K562 (cell line): Measurements from ENCODE around the gene STARD3NL. TPM values are rescaled to one million over a fixed set of nuclear protein-coding genes. Genes with fewer than 3 reads are reported as not detected.

Experiments used
- ATAC-seq: fragments of 200-7000 bp; cut with Tn5 transposase; 3 replicates; pipeline ENCODE4 v1.9.1; 2020; ENCODE audit warnings: moderate library complexity
- BruUV-seq: library from RNA; stranded (reverse); fragments of 400-500 nt; replicated peaks from 2 replicates; lab custom pipeline; 2021; lab: Mats Ljungman, UMichigan
- CTCF ChIA-PET: fragments of 300-600 bp; formaldehyde crosslinking; extraction: SDS; loops from one replicate; lab custom pipeline; 2021; ENCODE audit warnings: low intra/inter-chr PET ratio; lab: Yijun Ruan, JAX
- POLR2A ChIA-PET: fragments of 300-600, 350-650 bp; sonication (Branson Sonifier 250); formaldehyde crosslinking; extraction: SDS; loops from one replicate; lab custom pipeline; 2021; ENCODE audit warnings: antibody characterized with exemption, inconsistent platforms; lab: Yijun Ruan, JAX
- DNase-seq, 4 experiments: peaks; one replicate each; pipeline versions ENCODE4 v3.0.0 to v3.0.0-alpha.2; 2011 to 2018; ENCODE audit warnings: low spot score in 3 of 4, mixed read lengths in 3 of 4; ENCODE audit errors: extremely low read depth in 1 of 4
- FAIRE-seq: peaks from 2 replicates; lab custom pipeline; 2011; peaks lifted over from hg19 to GRCh38; lab: Jason Lieb, UNC
- H2AFZ ChIP-seq: 2 replicates; pipeline ENCODE4 v1.6.0; 2011; ENCODE audit warnings: low read depth, low read length, control low read depth, inconsistent platforms
- H3K27ac ChIP-seq: fragments of 200-600 bp; 3 replicates; pipeline ENCODE4 v1.8.0; 2011; ENCODE audit warnings: low read depth, mild to moderate bottlenecking, control low read depth, inconsistent platforms, low read length, moderate library complexity, mixed read lengths; ENCODE audit errors: extremely low read depth
- H3K27me3 ChIP-seq, 2 experiments: fragments of 300-600 bp in 1 of 2; 2 replicates in 1 of 2; 3 replicates in 1 of 2; pipeline versions ENCODE4 v1.6.0 to v1.8.0; 2011; ENCODE audit warnings: inconsistent platforms in 2 of 2, low read length in 2 of 2, mild to moderate bottlenecking in 1 of 2, mixed read lengths in 1 of 2, moderate library complexity in 1 of 2; ENCODE audit not compliant: control insufficient read depth in 2 of 2, insufficient read depth in 2 of 2
- H3K36me3 ChIP-seq: fragments of 300-600 bp; 3 replicates; pipeline ENCODE4 v1.8.0; 2011; ENCODE audit warnings: mild to moderate bottlenecking, low read length, inconsistent platforms; ENCODE audit not compliant: control insufficient read depth, insufficient read depth
- H3K4me1 ChIP-seq, 2 experiments: fragments of 200-600 bp in 1 of 2; replicated peaks in 1 of 2; 2 replicates in 1 of 2; 3 replicates in 1 of 2; pipeline versions ENCODE4 v1.5.1 to v1.8.0; 2011; ENCODE audit warnings: inconsistent platforms in 2 of 2, low read length in 2 of 2, mild to moderate bottlenecking in 1 of 2, mixed read lengths in 1 of 2, moderate library complexity in 1 of 2; ENCODE audit not compliant: control insufficient read depth in 2 of 2, insufficient read depth in 2 of 2
- H3K4me2 ChIP-seq: 2 replicates; pipeline ENCODE4 v1.6.1; 2011; ENCODE audit warnings: low read length, control low read depth, inconsistent platforms, mixed read lengths; ENCODE audit not compliant: insufficient read depth
- H3K4me3 ChIP-seq: fragments of 200-600 bp; sonication (generic), shearing (Covaris generic); 2 replicates; pipeline ENCODE4 v1.5.1; 2016; ENCODE audit warnings: control low read depth, inconsistent platforms
- H3K79me2 ChIP-seq: fragments of 200-600 bp; 3 replicates; pipeline ENCODE4 v1.8.0; 2011; ENCODE audit warnings: low read length, inconsistent platforms; ENCODE audit not compliant: control insufficient read depth, insufficient read depth
- H3K9ac ChIP-seq, 2 experiments: 2 replicates each; pipeline versions ENCODE4 v1.6.0 to v1.6.1; 2011; ENCODE audit warnings: low read depth in 2 of 2, low read length in 2 of 2, control low read depth in 1 of 2, inconsistent platforms in 1 of 2, mild to moderate bottlenecking in 1 of 2, mixed read lengths in 1 of 2; ENCODE audit not compliant: insufficient read depth in 1 of 2
- H3K9me1 ChIP-seq: one replicate; pipeline ENCODE4 v1.6.0; 2011; ENCODE audit warnings: inconsistent platforms, mild to moderate bottlenecking, low read length, moderate library complexity; ENCODE audit not compliant: control insufficient read depth, insufficient read depth
- H3K9me3 ChIP-seq: replicated peaks from 2 replicates; pipeline ENCODE4 v1.5.1; 2011; ENCODE audit warnings: low read depth, low read length, inconsistent platforms; ENCODE audit not compliant: control insufficient read depth, insufficient read depth
- H4K20me1 ChIP-seq: replicated peaks from 2 replicates; pipeline ENCODE4 v1.6.1; 2011; ENCODE audit warnings: low read length, inconsistent platforms, mixed read lengths; ENCODE audit not compliant: control insufficient read depth, insufficient read depth
- TFE3 ChIP-seq: fragments of 450-650 bp; formaldehyde crosslinking; IDR thresholded peaks from 2 replicates; pipeline ENCODE4 v1.4.0; 2020; ENCODE audit warnings: mild to moderate bottlenecking, mixed read lengths
- ZNF41 ChIP-seq: fragments of 250-450 bp; sonication (Bioruptor Pico); conservative IDR thresholded peaks from 2 replicates; pipeline ENCODE4 v1.4.0; 2020; ENCODE audit warnings: mild to moderate bottlenecking
- WGBS: fragments of 100-300 bp; shearing (Covaris generic); methylation state at CpG from one replicate; pipeline ENCODE4 v1.1.6; 2016; ENCODE audit warnings: low coverage, mixed read lengths; ENCODE audit not compliant: insufficient coverage; ENCODE audit errors: missing lambda C conversion rate; 5-methylcytosine and 5-hydroxymethylcytosine counted together
- in situ Hi-C: fragments of 300-500 bp; cut with MboI; formaldehyde crosslinking; loops from 4 replicates; pipeline ENCODE4 v1.15.0; 2018; ENCODE audit warnings: inconsistent platforms, mixed read lengths
- intact Hi-C: fragments of 100-400 bp; cut with micrococcal nuclease; formaldehyde crosslinking; loops from 2 replicates; pipeline ENCODE4 v1.14.2; 2022
- polyA plus RNA-seq, 8 experiments: library from polyadenylated mRNA; depleted of rRNA in 4 of 8; stranded (reverse) in 5 of 8; unstranded in 3 of 8; fragments of >200 nt; fragmentation: Nextera tagmentation in 2 of 8; fragmentation: Illumina TruSeq in 1 of 8; extraction: Ambion mirVana in 2 of 8; extraction: Trizol in 1 of 8; gene quantifications; 2 replicates each; pipeline versions ENCODE4 v1.2.1 to v1.2.3, GENCODE V29; 2011 to 2014; ENCODE audit warnings: inconsistent platforms in 1 of 8, missing spikeins in 1 of 8
- total RNA-seq, 7 experiments: library from RNA; depleted of rRNA in 6 of 7; stranded (reverse); fragments of >200 nt in 6 of 7; fragmentation: Illumina TruSeq in 2 of 7; extraction: Trizol in 2 of 7; gene quantifications; 2 replicates each; pipeline versions ENCODE4 v1.2.1 to v1.2.3, GENCODE V29; 2011 to 2021; ENCODE audit warnings: low replicate concordance in 1 of 7

The STARD3NL gene
- total and polyA plus RNA-seq, 9 of the 15 experiments (the other 6 are each of a cell fraction or from before 2014, with no cell fraction given), result 42.2 to 90.0 (median 57.6) TPM

DNA sequence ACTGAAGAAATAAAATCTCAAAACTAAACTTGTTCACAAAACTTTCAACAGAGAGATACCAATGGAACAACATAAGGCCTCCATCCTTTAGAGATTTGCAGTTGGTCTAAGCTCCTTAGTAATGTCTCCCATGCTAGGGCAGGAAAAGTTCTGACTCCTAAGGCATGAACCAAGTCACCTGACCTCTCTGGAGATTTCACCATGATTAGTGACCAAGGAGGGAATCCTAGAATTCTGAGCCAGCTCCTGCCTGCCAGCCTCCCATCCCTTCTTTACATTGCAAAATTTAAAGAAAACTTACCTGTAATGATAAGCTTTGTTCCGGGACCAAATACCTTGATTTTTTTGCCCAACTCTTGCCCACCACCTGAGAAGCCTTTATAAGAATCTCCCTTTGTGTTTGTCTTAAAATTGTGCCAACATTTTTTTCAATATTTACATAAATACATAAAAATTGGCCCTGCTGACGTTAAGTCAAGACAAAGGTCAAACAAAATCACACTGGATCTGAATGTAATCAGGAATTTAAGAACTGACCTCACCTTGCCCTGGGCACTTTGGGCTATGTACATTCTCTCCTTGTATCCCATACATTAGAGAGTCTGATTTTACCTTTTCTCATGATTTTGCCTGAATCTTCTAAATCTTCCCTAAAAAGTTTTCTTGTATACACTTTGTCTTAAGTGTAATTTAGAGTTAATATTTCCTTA, 95.4 kb downstream of the STARD3NL start, which contains the start of gene TARP:
Gene TARP (minus strand): TSS at position 351 of the 710 bp plus-strand sequence.
- H3K9ac ChIP-seq, result no peak within 1 kb of the TSS
- no peaks in the 10 kb centered on the region for H3K9me3 ChIP-seq
- H3K4me3 ChIP-seq, result no peak within 1 kb of the TSS
- H4K20me1 ChIP-seq, result no peaks in the 10 kb centered on the region
- H3K9me1 ChIP-seq, result no peaks in the 10 kb centered on the region
- WGBS, result 4% methylated on average over 2 of the region's 2 CpGs
- TF ChIP-seq ZNF41 (CRISPR knock-in tag), result no peak
- TF ChIP-seq TFE3 (CRISPR knock-in tag), result peak; percentile 4; the same call in 1 of the 2 replicates
- no peaks in the 10 kb centered on the region for H3K36me3 ChIP-seq
- ChIA-PET POLR2A (interaction anchor here (0.6 to 2.1 kb wide), 4 partner anchors 11 to 52 kb away, joined by 3 to 6 read pairs (median 3); no protein-coding TSS in a partner anchor), CTCF (no interaction called here)
- ATAC-seq (no peak), DNase-seq (no peak), FAIRE-seq (no peak)
- BruUV-seq, result no TSS peak
- no peak within 1 kb of the TSS for H2AFZ ChIP-seq
- H3K4me2 ChIP-seq, result no peak within 1 kb of the TSS
- H3K27ac ChIP-seq, result no peak within 1 kb of the TSS
- no peaks in the 10 kb centered on the region; a peak in 1 of 5 replicates for H3K4me1 ChIP-seq
- intact Hi-C loops, result no loop called here
- H3K27me3 ChIP-seq, result no peaks in the 10 kb centered on the region
- in situ Hi-C loops, result no loop called here
- no peaks in the 10 kb centered on the region for H3K79me2 ChIP-seq
